Sciatic nerve (tissue), 2 donors: ENCODE measurements around the gene DECR2. TPM values are rescaled to one million over a fixed set of nuclear protein-coding genes. Genes with fewer than 3 reads are reported as not detected.

Experiments
- ATAC-seq: fragments of 200-7000 bp; cut with Tn5 transposase; one replicate; pipeline ENCODE4 v1.9.1; 2020; ENCODE audit warnings: mild to moderate bottlenecking, moderate library complexity
- DNase-seq: peaks from one replicate; pipeline ENCODE4 v3.0.0-alpha.2; 2020; ENCODE audit warnings: low spot score
- intact Hi-C: fragments of 100-400 bp; cut with DNase I; formaldehyde crosslinking; loops from one replicate; pipeline ENCODE4 v1.14.2; 2022
- total RNA-seq: library from RNA; stranded (reverse); fragmentation: NEBNext Ultra II Directional; extraction: Animal tissue kit (Norgen Biotek cat#: 25700); gene quantifications from one replicate; pipeline ENCODE4 v1.2.1, GENCODE V29; 2021
- donor health status: DM: no; HTN: no; CAD: no.
- donor health status: DM: no; HTN: no; CAD: no.

Gene DECR2
- total RNA-seq, 1 donor from 2014 or later, result 10.4 TPM

DNA sequence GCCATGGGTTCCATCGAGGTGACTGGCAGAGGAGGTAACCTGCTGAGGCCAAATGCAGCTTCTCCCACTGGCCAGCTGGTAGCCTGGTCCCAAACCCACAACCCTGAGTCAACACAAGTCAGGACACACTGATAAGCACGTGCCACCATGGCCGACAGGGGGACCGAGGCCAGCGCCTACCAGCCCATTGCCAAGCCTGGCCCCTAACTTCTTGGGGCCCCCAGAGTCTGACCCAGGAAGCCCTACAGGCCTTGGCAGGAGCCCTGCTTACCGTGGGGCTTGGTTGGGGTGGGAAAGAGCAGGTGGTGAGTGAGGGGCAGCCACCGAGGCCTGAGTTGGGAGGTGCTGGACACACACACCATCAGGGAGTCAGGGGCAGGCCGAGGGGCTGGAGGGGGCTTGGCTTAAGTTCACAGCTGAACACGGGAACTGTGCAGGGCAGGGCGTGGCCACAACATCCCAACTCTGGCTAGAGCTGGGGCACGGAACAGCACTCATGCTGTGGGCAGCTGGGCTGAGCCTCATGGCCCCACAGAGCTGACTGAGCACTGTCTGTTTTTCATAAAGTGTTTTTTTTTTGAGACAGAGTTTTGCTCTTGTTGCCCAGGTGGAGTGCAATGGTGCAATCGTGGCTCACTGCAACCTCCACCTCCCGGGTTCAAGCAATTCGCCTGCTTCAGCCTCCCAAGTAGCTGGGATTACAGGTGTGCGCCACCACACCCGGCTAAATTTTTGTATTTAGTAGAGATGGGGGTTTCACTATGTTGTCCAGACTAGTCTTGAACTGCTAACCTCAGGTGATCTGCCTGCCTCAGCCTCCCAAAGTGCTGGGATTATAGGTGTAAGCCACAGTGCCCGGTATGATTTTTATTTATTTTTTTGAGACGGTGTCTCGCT is 36.8 kb upstream of the DECR2 start:
- DNase-seq (no peak), ATAC-seq (no peak)
- intact Hi-C loops, result no loop called here

DNA sequence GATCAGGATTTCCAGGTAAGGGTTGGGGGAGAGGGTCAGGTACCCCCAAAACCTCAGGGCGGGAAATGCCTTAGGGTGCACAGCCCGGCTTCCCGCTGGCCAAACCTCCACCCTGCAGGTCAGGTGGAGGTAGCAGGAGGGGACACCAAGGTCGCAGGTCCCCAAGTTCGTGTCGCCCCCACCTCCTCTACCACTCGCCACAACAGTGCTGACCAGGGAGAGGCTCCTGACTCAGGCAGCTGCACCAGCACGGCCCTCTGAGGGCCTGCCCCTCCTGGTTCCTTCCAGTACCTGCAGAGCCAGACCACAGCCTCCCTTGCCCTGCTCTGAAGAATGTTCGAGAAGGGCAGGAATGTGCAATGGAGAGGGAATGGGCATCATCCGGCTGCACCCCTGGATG is 35.2 kb upstream of the DECR2 start:
- intact Hi-C loops, result no loop called here
- ATAC-seq (no peak), DNase-seq (no peak)

DNA sequence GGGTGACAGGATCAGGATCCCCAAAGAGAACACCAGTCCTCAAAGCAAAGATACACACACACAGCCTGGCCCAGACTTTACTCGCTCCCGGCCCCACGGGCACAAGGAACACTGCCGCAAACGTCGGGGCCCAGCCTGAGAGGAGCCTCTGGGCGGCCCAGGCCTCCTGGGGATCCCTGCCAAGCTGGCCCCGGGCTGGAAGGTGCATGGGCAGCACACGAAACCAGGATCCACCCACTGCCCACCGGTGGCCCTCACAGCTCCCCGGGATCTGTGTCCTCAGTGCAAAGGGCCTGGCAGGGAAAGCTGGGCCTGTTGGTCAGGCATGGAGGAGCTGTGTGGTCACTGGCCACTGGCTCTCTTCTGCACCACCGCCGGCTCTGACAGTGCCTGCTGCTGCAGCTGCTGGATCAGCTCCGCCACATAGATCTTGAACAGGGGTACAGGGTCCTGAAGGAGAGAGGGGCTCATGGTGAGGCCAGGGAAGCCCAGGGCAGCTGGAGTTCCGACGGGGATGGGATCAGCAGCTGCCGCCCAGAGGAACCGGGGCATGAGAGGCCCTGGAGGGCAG is 34.3 kb upstream of the DECR2 start:
- ATAC-seq (no peak), DNase-seq (no peak)
- intact Hi-C loops, result no loop called here

DNA sequence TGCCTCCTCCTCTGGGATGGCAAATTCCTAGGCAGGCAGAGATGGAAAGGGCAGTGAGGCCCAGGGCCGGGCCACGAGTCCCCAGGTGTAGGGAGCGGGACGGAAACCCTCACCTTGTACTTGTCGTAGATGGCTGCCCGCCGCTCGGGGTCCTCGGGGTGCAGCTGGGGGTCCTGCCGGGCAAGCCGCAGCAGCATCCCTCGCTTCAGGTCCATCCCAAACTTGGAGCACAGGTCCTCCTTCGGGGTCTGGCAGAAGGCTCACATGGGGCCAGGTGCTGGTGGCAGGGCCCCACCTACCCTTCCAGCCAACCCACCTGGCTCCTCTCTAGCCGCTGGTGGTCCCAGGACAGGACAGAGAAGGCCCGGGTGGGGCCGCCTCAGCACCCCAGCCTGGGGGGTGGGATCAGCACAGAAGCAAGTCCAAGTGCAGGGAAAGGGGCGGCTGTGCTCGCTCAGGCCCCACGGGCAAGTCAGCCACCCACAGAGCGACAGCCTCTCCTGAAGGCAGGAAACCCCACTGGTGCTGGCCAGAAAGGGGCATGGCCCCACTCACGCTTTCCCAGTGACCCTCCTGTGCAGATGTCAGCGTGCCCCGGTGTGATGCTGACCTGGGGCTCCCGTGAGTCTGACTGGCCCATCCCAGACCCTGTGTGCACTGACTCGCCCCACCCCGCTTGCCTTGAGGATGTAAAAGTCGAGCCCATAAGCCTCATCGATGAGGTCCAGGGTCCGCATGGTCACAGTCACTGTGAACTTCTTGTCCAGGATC is 33.1 kb upstream of the DECR2 start:
- DNase-seq (no peak), ATAC-seq (no peak)
- intact Hi-C loops, result no loop called here

GRCh38 chr16:369275-369865 is 32.3 kb upstream of the DECR2 start:
- no peak for DNase-seq
- no peak for ATAC-seq
- intact Hi-C loops, result no loop called here

GRCh38 chr16:369866-370436 is 31.7 kb upstream of the DECR2 start:
- no peak for DNase-seq
- no peak for ATAC-seq
- intact Hi-C loops, result no loop called here

- peak; percentile 97 for ATAC-seq
- intact Hi-C loops, result no loop called here
- peak; percentile 97 for DNase-seq
These were observed 31.2 kb upstream of the DECR2 start, which contains the start of gene MRPL28 for GRCh38 chr16:370443-370842. TSS of gene MRPL28 (minus strand) at chr16:370538. CDS start at chr16:370218, 320 bp downstream.

DNA sequence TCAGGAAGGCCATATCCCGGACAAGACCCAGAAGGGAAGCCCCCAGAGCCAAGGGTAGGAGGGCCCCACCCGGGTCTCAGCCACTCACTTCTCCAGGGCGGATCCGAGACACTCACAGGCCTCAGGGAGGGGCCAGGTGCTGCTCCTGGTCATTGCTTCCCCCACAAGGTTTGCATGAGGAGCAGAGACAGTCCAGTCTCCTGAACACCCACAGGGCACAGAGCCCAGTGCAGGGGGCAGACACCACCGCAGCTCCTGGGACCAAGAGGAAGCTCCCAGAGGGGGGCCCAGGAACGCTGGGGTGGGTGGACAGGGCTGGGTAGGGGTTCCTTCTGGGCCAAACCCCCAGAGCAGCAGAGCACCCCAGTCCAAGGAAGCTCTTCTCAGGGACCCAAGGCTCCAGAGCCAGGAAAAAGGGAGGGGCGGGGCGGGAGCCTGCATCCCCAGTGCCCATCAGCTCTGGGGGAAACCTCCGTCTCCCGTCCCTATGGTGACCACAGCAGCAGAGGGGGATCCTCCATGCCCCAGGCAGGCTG is 30.6 kb upstream of the DECR2 start:
- ATAC-seq (peak; percentile 9), DNase-seq (no peak)
- intact Hi-C loops, result no loop called here

GRCh38 chr16:371515-372301 is 30.0 kb upstream of the DECR2 start:
- no peak for DNase-seq
- intact Hi-C loops, result no loop called here
- no peak for ATAC-seq

- intact Hi-C loops, result no loop called here
- ATAC-seq, result no peak
- DNase-seq, result no peak
These were observed 29.2 kb upstream of the DECR2 start for GRCh38 chr16:372302-372983.

- DNase-seq (no peak), ATAC-seq (no peak)
- intact Hi-C loops, result no loop called here
These were observed 28.6 kb upstream of the DECR2 start for GRCh38 chr16:373020-373598.

- DNase-seq, result no peak
- ATAC-seq, result no peak
- intact Hi-C loops, result no loop called here
These were observed 27.7 kb upstream of the DECR2 start for GRCh38 chr16:373848-374615.

- intact Hi-C loops, result no loop called here
- ATAC-seq (no peak), DNase-seq (no peak)
These were observed 27.1 kb upstream of the DECR2 start for GRCh38 chr16:374616-374926.

GRCh38 chr16:375212-375611 is 26.5 kb upstream of the DECR2 start:
- ATAC-seq (no peak), DNase-seq (no peak)
- intact Hi-C loops, result no loop called here

GRCh38 chr16:375927-376816 is 25.5 kb upstream of the DECR2 start:
- intact Hi-C loops, result no loop called here
- no peak for DNase-seq
- no peak for ATAC-seq
